GM19395 (cell line): ENCODE measurements around the gene SUPT3H.

Experiments
- ATAC-seq: cut with Tn5 transposase; IDR thresholded peaks from one replicate; pipeline ENCODE4 v1.9.1; 2021; ENCODE audit warnings: mild to moderate bottlenecking, moderate library complexity; ENCODE audit not compliant: unreplicated experiment

Gene SUPT3H

GRCh38 chr6:45377554-45378333, at the start of gene SUPT3H:
Gene SUPT3H (minus strand): TSS chr6:45377934.
- ATAC-seq, result peak; percentile 97

- ATAC-seq, result no peak
Measured at GRCh38 chr6:45426251-45426650, 48.5 kb upstream of the SUPT3H start.

GRCh38 chr6:45424451-45424861, 46.7 kb upstream of the SUPT3H start:
- no peak for ATAC-seq

GRCh38 chr6:45423824-45424450, 46.2 kb upstream of the SUPT3H start:
- ATAC-seq, result no peak

GRCh38 chr6:45423111-45423823, 45.5 kb upstream of the SUPT3H start:
- no peak for ATAC-seq

- ATAC-seq, result no peak
Measured at GRCh38 chr6:45422503-45423110, 44.9 kb upstream of the SUPT3H start.

- ATAC-seq, result no peak
Measured at GRCh38 chr6:45421709-45422502, 44.2 kb upstream of the SUPT3H start.

- no peak for ATAC-seq
Measured at GRCh38 chr6:45420909-45421708, 43.4 kb upstream of the SUPT3H start.

- no peak for ATAC-seq
Measured at GRCh38 chr6:45420083-45420908, 42.6 kb upstream of the SUPT3H start.

GRCh38 chr6:45419571-45420082, 41.9 kb upstream of the SUPT3H start:
- ATAC-seq, result no peak

- ATAC-seq, result no peak
Measured at GRCh38 chr6:45417436-45417835, 39.7 kb upstream of the SUPT3H start.

GRCh38 chr6:45416700-45417099, 39.0 kb upstream of the SUPT3H start:
- ATAC-seq, result no peak

GRCh38 chr6:45415788-45416518, 38.2 kb upstream of the SUPT3H start:
- ATAC-seq, result no peak

GRCh38 chr6:45415315-45415714, 37.6 kb upstream of the SUPT3H start:
- no peak for ATAC-seq

- no peak for ATAC-seq
Measured at GRCh38 chr6:45411959-45412358, 34.2 kb upstream of the SUPT3H start.

GRCh38 chr6:45400021-45400420, 22.3 kb upstream of the SUPT3H start:
- ATAC-seq, result no peak

- no peak for ATAC-seq
Measured at GRCh38 chr6:45398075-45398813, 20.5 kb upstream of the SUPT3H start.
